Measurements from ENCODE around the gene MYO1E.

Gene MYO1E

GRCh38 chr15:59104602-59104911, 268.1 kb downstream of the MYO1E start:
- H3K27ac ChIP-seq (ENCODE audit: low read depth, low read length): peak overlapping the region; percentile 77
- peak overlapping the region; percentile 87 for H3K9ac ChIP-seq (ENCODE audit: low read length)
- H3K9me3 ChIP-seq (ENCODE audit: insufficient read depth, low read length): no peaks in the 10 kb centered on the region
- H4K20me1 ChIP-seq (ENCODE audit: low read depth, low read length): no peaks in the 10 kb centered on the region
- H2AFZ ChIP-seq (ENCODE audit: low read depth, low read length, severe bottlenecking): peak overlapping the region; percentile 90
- H3K4me2 ChIP-seq (ENCODE audit: low read depth, low read length, poor library complexity, severe bottlenecking): peak overlapping the region; percentile 89
- peaks cover 30% of the 10 kb centered on the region for H3K79me2 ChIP-seq (ENCODE audit: insufficient read depth, low read length)
- peak overlapping the region; percentile 45 for H3K4me3 ChIP-seq (ENCODE audit: insufficient read depth, low read length, poor library complexity, severe bottlenecking)
- TF ChIP-seq EZH2phosphoT487 (conservative IDR thresholded peaks at IDR 0.05; ENCODE audit: low read length) (no peak), CTCF (IDR thresholded peaks at IDR 0.05; ENCODE audit: insufficient read depth, low read length, poor library complexity, severe bottlenecking) (no peak)
- H3K36me3 ChIP-seq (ENCODE audit: low read length): peaks cover 22% of the 10 kb centered on the region
- H3K27me3 ChIP-seq (ENCODE audit: low read length): no peaks in the 10 kb centered on the region
- peaks cover 7% of the 10 kb centered on the region; the same call in 1 of the 2 replicates for H3F3A ChIP-seq (ENCODE audit: insufficient read depth)
- no peaks in the 10 kb centered on the region for H3K9me2 ChIP-seq (replicated peaks; ENCODE audit: insufficient read depth, low read length)

GRCh38 chr15:59099162-59099685, 273.4 kb downstream of the MYO1E start:
- Histone ChIP-seq H3F3A (ENCODE audit: insufficient read depth) (peaks cover 3% of the 10 kb centered on the region; the same call in 1 of the 2 replicates), H3K79me2 (ENCODE audit: insufficient read depth, low read length) (no peaks in the 10 kb centered on the region), H3K36me3 (ENCODE audit: low read length) (peaks cover 19% of the 10 kb centered on the region), H2AFZ (ENCODE audit: low read depth, low read length, severe bottlenecking) (no peak overlapping the region), H3K4me3 (ENCODE audit: insufficient read depth, low read length, poor library complexity, severe bottlenecking) (no peak overlapping the region), H3K4me2 (ENCODE audit: low read depth, low read length, poor library complexity, severe bottlenecking) (no peak overlapping the region), H3K27ac (ENCODE audit: low read depth, low read length) (no peak overlapping the region), H3K27me3 (ENCODE audit: low read length) (no peaks in the 10 kb centered on the region), H3K9me2 (replicated peaks; ENCODE audit: insufficient read depth, low read length) (no peaks in the 10 kb centered on the region), H4K20me1 (ENCODE audit: low read depth, low read length) (no peaks in the 10 kb centered on the region), H3K9me3 (ENCODE audit: insufficient read depth, low read length) (no peaks in the 10 kb centered on the region), H3K9ac (ENCODE audit: low read length) (no peak overlapping the region)
- TF ChIP-seq CTCF (IDR thresholded peaks at IDR 0.05; ENCODE audit: insufficient read depth, low read length, poor library complexity, severe bottlenecking) (no peak), EZH2phosphoT487 (conservative IDR thresholded peaks at IDR 0.05; ENCODE audit: low read length) (no peak)

- Histone ChIP-seq H3K36me3 (ENCODE audit: low read length) (peaks cover 42% of the 10 kb centered on the region), H3K27ac (ENCODE audit: low read depth, low read length) (no peak overlapping the region), H3K27me3 (ENCODE audit: low read length) (no peaks in the 10 kb centered on the region), H3K9me3 (ENCODE audit: insufficient read depth, low read length) (no peaks in the 10 kb centered on the region), H3K9ac (ENCODE audit: low read length) (no peak overlapping the region), H3K4me2 (ENCODE audit: low read depth, low read length, poor library complexity, severe bottlenecking) (no peak overlapping the region), H3K4me3 (ENCODE audit: insufficient read depth, low read length, poor library complexity, severe bottlenecking) (no peak overlapping the region), H4K20me1 (ENCODE audit: low read depth, low read length) (no peaks in the 10 kb centered on the region), H3F3A (ENCODE audit: insufficient read depth) (peaks cover 3% of the 10 kb centered on the region; the same call in 1 of the 2 replicates), H2AFZ (ENCODE audit: low read depth, low read length, severe bottlenecking) (no peak overlapping the region), H3K79me2 (ENCODE audit: insufficient read depth, low read length) (no peaks in the 10 kb centered on the region), H3K9me2 (replicated peaks; ENCODE audit: insufficient read depth, low read length) (no peaks in the 10 kb centered on the region)
- no peak for TF ChIP-seq EZH2phosphoT487 (conservative IDR thresholded peaks at IDR 0.05; ENCODE audit: low read length)
- no peak for TF ChIP-seq CTCF (IDR thresholded peaks at IDR 0.05; ENCODE audit: insufficient read depth, low read length, poor library complexity, severe bottlenecking)
Observed at GRCh38 chr15:59096429-59096828, 276.2 kb downstream of the MYO1E start.
